BJ (cell line): ENCODE measurements around the gene URAD. TPM values are rescaled to one million over a fixed set of nuclear protein-coding genes. Genes with fewer than 3 reads are reported as not detected.

ENCODE experiments used
- CTCF ChIA-PET: fragments of 350-600 bp; formaldehyde crosslinking; extraction: SDS; loops from one replicate; lab custom pipeline; 2021; ENCODE audit warnings: antibody characterized with exemption, inconsistent platforms; lab: Yijun Ruan, JAX
- POLR2A ChIA-PET: fragments of 300-600 bp; sonication (Branson Sonifier 250); formaldehyde crosslinking; extraction: SDS; loops from one replicate; lab custom pipeline; 2021; ENCODE audit warnings: antibody characterized with exemption; lab: Charles Lee
- DNase-seq: peaks from one replicate; pipeline ENCODE4 v3.0.0-alpha.2; 2011; ENCODE audit warnings: low read depth
- H3K27me3 ChIP-seq: 2 replicates; pipeline ENCODE4 v1.6.0; 2011; ENCODE audit warnings: low read length; ENCODE audit not compliant: control insufficient read depth, insufficient read depth
- H3K36me3 ChIP-seq: 2 replicates; pipeline ENCODE4 v1.5.1; 2011; ENCODE audit warnings: low read length; ENCODE audit not compliant: control insufficient read depth, insufficient read depth
- H3K4me3 ChIP-seq: 2 replicates; pipeline ENCODE4 v1.5.1; 2011; ENCODE audit warnings: low read depth, mild to moderate bottlenecking, control low read depth, low read length
- CTCF ChIP-seq: IDR thresholded peaks from 2 replicates; pipeline ENCODE4 v1.5.1; 2011; ENCODE audit warnings: low read depth, mild to moderate bottlenecking, control low read depth, inconsistent platforms, low read length, moderate library complexity; ENCODE audit not compliant: insufficient read depth
- polyA plus RNA-seq: library from polyadenylated mRNA; depleted of rRNA; stranded (reverse); fragments of >200 nt; gene quantifications from 2 replicates; pipeline ENCODE4 v1.2.3, GENCODE V29; 2011

URAD gene
- polyA plus RNA-seq, 1 experiment: not detected

- DNase-seq: no peak
- Histone ChIP-seq H3K4me3 (no peak overlapping the region), H3K36me3 (no peaks in the 10 kb centered on the region), H3K27me3 (peaks cover 72% of the 10 kb centered on the region)
- POLR2A ChIA-PET: no interaction called here
- TF ChIP-seq CTCF: no peak
- CTCF ChIA-PET: interaction anchor here (1.2 to 14.3 kb wide), 3 partner anchors 11 to 146 kb away, joined by 3 to 178 read pairs (median 9); no protein-coding TSS in a partner anchor
Observed at GRCh38 chr13:27973961-27974662, 14.4 kb downstream of the URAD start.

DNA sequence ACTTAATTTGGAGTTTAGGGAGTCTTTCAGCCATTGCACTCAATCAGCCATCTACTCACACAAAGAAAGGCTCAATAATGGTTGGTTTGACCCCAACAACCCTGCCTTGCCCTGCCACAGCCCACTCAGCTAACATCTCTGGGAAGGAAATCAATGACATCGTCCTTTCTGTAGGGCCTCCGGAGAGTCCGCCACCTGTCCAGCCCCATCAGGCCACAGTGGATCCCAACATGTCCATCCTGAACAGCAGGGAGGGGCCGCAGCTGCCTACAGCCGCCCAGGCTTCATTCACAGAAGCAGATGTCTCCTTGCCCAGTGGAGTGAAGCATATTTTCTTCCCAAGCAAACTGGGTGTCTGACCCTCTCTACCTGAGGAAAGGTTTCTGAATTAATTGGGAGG is 15.2 kb downstream of the URAD start:
- Histone ChIP-seq H3K36me3 (no peaks in the 10 kb centered on the region), H3K4me3 (no peak overlapping the region), H3K27me3 (peaks cover 74% of the 10 kb centered on the region)
- no peak for DNase-seq
- CTCF ChIA-PET: interaction anchor here (0.6 to 0.9 kb wide), 2 partner anchors 134 to 147 kb away, joined by 3 read pairs; no protein-coding TSS in a partner anchor
- no peak for TF ChIP-seq CTCF
- POLR2A ChIA-PET: no interaction called here

DNA sequence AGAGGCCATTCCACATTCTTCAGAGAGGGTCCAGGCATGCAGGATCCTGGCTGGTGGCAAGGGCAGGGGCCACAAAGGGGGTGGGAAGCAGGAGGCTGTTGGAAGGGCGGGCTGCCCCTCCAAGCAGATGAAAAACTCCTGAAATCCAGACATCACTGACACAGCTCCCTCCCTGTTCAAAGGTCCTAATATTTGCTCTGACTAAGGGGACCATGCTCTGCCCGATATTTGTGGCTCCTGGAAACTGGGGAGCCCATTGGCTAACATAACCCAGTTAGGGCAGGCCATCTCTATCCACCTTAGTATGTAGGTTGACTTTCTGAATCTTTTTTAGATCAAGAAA is 16.0 kb downstream of the URAD start:
- no peak overlapping the region for H3K4me3 ChIP-seq
- ChIA-PET CTCF (no interaction called here), POLR2A (no interaction called here)
- no peak for DNase-seq
- no peak for TF ChIP-seq CTCF
- peaks cover 78% of the 10 kb centered on the region for H3K27me3 ChIP-seq
- no peaks in the 10 kb centered on the region for H3K36me3 ChIP-seq

GRCh38 chr13:27971776-27972477 is 16.6 kb downstream of the URAD start:
- H3K27me3 ChIP-seq: peaks cover 81% of the 10 kb centered on the region
- CTCF ChIA-PET: interaction anchor here (0.7 to 3.0 kb wide), 7 partner anchors 11 to 609 kb away, joined by 3 to 11 read pairs (median 3); no protein-coding TSS in a partner anchor

More at GRCh38 chr13:27971776-27972477, 16.6 kb downstream of the URAD start:
- Histone ChIP-seq H3K4me3 (no peak overlapping the region), H3K36me3 (no peaks in the 10 kb centered on the region)
- DNase-seq: no peak
- TF ChIP-seq CTCF: no peak
- POLR2A ChIA-PET: no interaction called here
